ENCODE measurements around the gene NUP37. TPM values are rescaled to one million over a fixed set of nuclear protein-coding genes. Genes with fewer than 3 reads are reported as not detected.

NUP37 gene
- polyA plus RNA-seq, 1 donor from 2014 or later: 21.6 TPM

- Histone ChIP-seq H3K4me2 (ENCODE audit: low read length) (no peak overlapping the region), H3K27ac (ENCODE audit: low read length) (no peak overlapping the region), H3K4me3 (ENCODE audit: low read length) (no peak overlapping the region), H3K9ac (ENCODE audit: low read length) (no peak overlapping the region), H4K20me1 (ENCODE audit: insufficient read depth) (no peaks in the 10 kb centered on the region), H3K36me3 (ENCODE audit: insufficient read depth, low read length) (no peaks in the 10 kb centered on the region), H3K27me3 (ENCODE audit: insufficient read depth, low read depth, low read length) (no peaks in the 10 kb centered on the region), H3K9me3 (ENCODE audit: low read length) (no peaks in the 10 kb centered on the region), H2AFZ (ENCODE audit: low read depth, low read length) (no peak overlapping the region), H3F3A (ENCODE audit: insufficient read depth, low read length, poor library complexity, severe bottlenecking) (no peaks in the 10 kb centered on the region), H3K9me2 (ENCODE audit: insufficient read depth, low read length) (no peaks in the 10 kb centered on the region), H3K79me2 (replicated peaks; ENCODE audit: insufficient read depth, low read length) (no peaks in the 10 kb centered on the region)
- TF ChIP-seq RAD21 (conservative IDR thresholded peaks at IDR 0.05) (no peak), TAF1 (IDR thresholded peaks at IDR 0.05; ENCODE audit: low read depth) (no peak), CTCF (IDR thresholded peaks at IDR 0.05; ENCODE audit: poor library complexity, severe bottlenecking) (no peak), EZH2 (IDR thresholded peaks at IDR 0.05; ENCODE audit: borderline replicate concordance, insufficient read depth, low read length, poor library complexity, severe bottlenecking) (no peak), MXI1 (conservative IDR thresholded peaks at IDR 0.05; ENCODE audit: poor library complexity, severe bottlenecking) (no peak), REST (IDR thresholded peaks at IDR 0.05; ENCODE audit: borderline replicate concordance) (no peak), SMC3 (conservative IDR thresholded peaks at IDR 0.05; ENCODE audit: poor library complexity) (no peak), EP300 (conservative IDR thresholded peaks at IDR 0.05; ENCODE audit: poor library complexity, severe bottlenecking) (no peak), POLR2AphosphoS5 (IDR thresholded peaks at IDR 0.05) (no peak)
Measured at GRCh38 chr12:102029141-102029540, 90.8 kb downstream of the NUP37 start.

GRCh38 chr12:102026728-102027127 lies 93.2 kb downstream of the NUP37 start:
- TF ChIP-seq EP300 (conservative IDR thresholded peaks at IDR 0.05; ENCODE audit: poor library complexity, severe bottlenecking): no peak
- TF ChIP-seq TAF1 (IDR thresholded peaks at IDR 0.05; ENCODE audit: low read depth): no peak
- TF ChIP-seq RAD21 (conservative IDR thresholded peaks at IDR 0.05): no peak
- TF ChIP-seq POLR2AphosphoS5 (IDR thresholded peaks at IDR 0.05): no peak
- TF ChIP-seq REST (IDR thresholded peaks at IDR 0.05; ENCODE audit: borderline replicate concordance): no peak
- TF ChIP-seq CTCF (IDR thresholded peaks at IDR 0.05; ENCODE audit: poor library complexity, severe bottlenecking): no peak
- TF ChIP-seq MXI1 (conservative IDR thresholded peaks at IDR 0.05; ENCODE audit: poor library complexity, severe bottlenecking): no peak
- no peak for TF ChIP-seq SMC3 (conservative IDR thresholded peaks at IDR 0.05; ENCODE audit: poor library complexity)
- TF ChIP-seq EZH2 (IDR thresholded peaks at IDR 0.05; ENCODE audit: borderline replicate concordance, insufficient read depth, low read length, poor library complexity, severe bottlenecking): no peak
- Histone ChIP-seq H3K36me3 (ENCODE audit: insufficient read depth, low read length) (no peaks in the 10 kb centered on the region), H3K9ac (ENCODE audit: low read length) (no peak overlapping the region), H3F3A (ENCODE audit: insufficient read depth, low read length, poor library complexity, severe bottlenecking) (no peaks in the 10 kb centered on the region), H4K20me1 (ENCODE audit: insufficient read depth) (no peaks in the 10 kb centered on the region), H3K79me2 (replicated peaks; ENCODE audit: insufficient read depth, low read length) (no peaks in the 10 kb centered on the region), H3K9me3 (ENCODE audit: low read length) (no peaks in the 10 kb centered on the region), H3K4me2 (ENCODE audit: low read length) (no peak overlapping the region), H3K4me3 (ENCODE audit: low read length) (no peak overlapping the region), H3K27ac (ENCODE audit: low read length) (no peak overlapping the region), H3K9me2 (ENCODE audit: insufficient read depth, low read length) (no peaks in the 10 kb centered on the region), H2AFZ (ENCODE audit: low read depth, low read length) (no peak overlapping the region), H3K27me3 (ENCODE audit: insufficient read depth, low read depth, low read length) (no peaks in the 10 kb centered on the region)

Data from neural cell (in vitro differentiated cells).